ENCODE measurements around the gene AKNA. TPM values are rescaled to one million over a fixed set of nuclear protein-coding genes. Genes with fewer than 3 reads are reported as not detected.

Gene AKNA
- total RNA-seq, 1 donor from 2014 or later: 66.9 TPM

GRCh38 chr9:114367366-114367765 is 20.4 kb downstream of the AKNA start:
- intact Hi-C loops (cut with DNase I): no loop called here
- peak overlapping the region; percentile 70 for H3K27ac ChIP-seq
- no peak for ATAC-seq
- no peak overlapping the region for H3K4me3 ChIP-seq
- H3K27me3 ChIP-seq (ENCODE audit: low read depth): no peaks in the 10 kb centered on the region
- DNase-seq: no peak
- peaks cover 73% of the 10 kb centered on the region for H3K36me3 ChIP-seq
- peaks cover 53% of the 10 kb centered on the region for H3K4me1 ChIP-seq
- no peak for TF ChIP-seq CTCF (IDR thresholded peaks at IDR 0.05)
- H3K9me3 ChIP-seq: no peaks in the 10 kb centered on the region

GRCh38 chr9:114366334-114367128 is 21.3 kb downstream of the AKNA start:
- Histone ChIP-seq H3K4me3 (no peak overlapping the region), H3K36me3 (peaks cover 79% of the 10 kb centered on the region), H3K27ac (peak overlapping the region; percentile 70), H3K9me3 (no peaks in the 10 kb centered on the region), H3K4me1 (peaks cover 44% of the 10 kb centered on the region), H3K27me3 (ENCODE audit: low read depth) (no peaks in the 10 kb centered on the region)
- peak; percentile 31 to 41 for ATAC-seq
- TF ChIP-seq CTCF (IDR thresholded peaks at IDR 0.05): no peak
- DNase-seq: no peak
- intact Hi-C loops (cut with DNase I): no loop called here

GRCh38 chr9:114365194-114365593 is 22.6 kb downstream of the AKNA start:
- no peaks in the 10 kb centered on the region for H3K9me3 ChIP-seq
- no peaks in the 10 kb centered on the region for H3K27me3 ChIP-seq (ENCODE audit: low read depth)
- H3K4me3 ChIP-seq: no peak overlapping the region
- no peak for TF ChIP-seq CTCF (IDR thresholded peaks at IDR 0.05)
- intact Hi-C loops (cut with DNase I): no loop called here
- peaks cover 80% of the 10 kb centered on the region for H3K36me3 ChIP-seq
- H3K27ac ChIP-seq: peak overlapping the region; percentile 44
- no peak for ATAC-seq
- no peak for DNase-seq
- H3K4me1 ChIP-seq: peaks cover 36% of the 10 kb centered on the region

- Histone ChIP-seq H3K27me3 (ENCODE audit: low read depth) (no peaks in the 10 kb centered on the region), H3K4me3 (no peak overlapping the region), H3K36me3 (peaks cover 86% of the 10 kb centered on the region), H3K4me1 (peaks cover 36% of the 10 kb centered on the region), H3K9me3 (no peaks in the 10 kb centered on the region), H3K27ac (peak overlapping the region; percentile 44)
- no peak for TF ChIP-seq CTCF (IDR thresholded peaks at IDR 0.05)
- no peak for DNase-seq
- intact Hi-C loops (cut with DNase I): no loop called here
- peak; percentile 7 to 26 for ATAC-seq
Measured at GRCh38 chr9:114364134-114365041, 23.4 kb downstream of the AKNA start.

GRCh38 chr9:114363424-114363823 is 24.4 kb downstream of the AKNA start:
- Histone ChIP-seq H3K36me3 (peaks cover 86% of the 10 kb centered on the region), H3K27ac (no peak overlapping the region), H3K4me1 (peaks cover 36% of the 10 kb centered on the region), H3K4me3 (no peak overlapping the region), H3K27me3 (ENCODE audit: low read depth) (no peaks in the 10 kb centered on the region), H3K9me3 (no peaks in the 10 kb centered on the region)
- DNase-seq: no peak
- intact Hi-C loops (cut with DNase I): no loop called here
- TF ChIP-seq CTCF (IDR thresholded peaks at IDR 0.05): no peak
- ATAC-seq: no peak
